NB4 (cell line): ENCODE results near the gene HSP90B1.
A peak's percentile ranks its signal among the peaks of the same experiment; 100 is the strongest.

Experiments used
- DNase-seq: peaks from one replicate; pipeline ENCODE4 v3.0.0; 2010; ENCODE audit warnings: low read depth
- H3K4me3 ChIP-seq: one replicate; pipeline ENCODE4 v1.5.1; 2011; ENCODE audit warnings: mild to moderate bottlenecking, low read depth, low read length, moderate library complexity
- MAX ChIP-seq: IDR thresholded peaks from 2 replicates; pipeline ENCODE4 v1.6.1; 2011; ENCODE audit warnings: low read depth, low read length
- MYC ChIP-seq: IDR thresholded peaks from 2 replicates; pipeline ENCODE4 v1.6.1; 2011; ENCODE audit warnings: low read depth, low read length
- POLR2A ChIP-seq: IDR thresholded peaks from 2 replicates; pipeline ENCODE4 v1.6.1; 2011; ENCODE audit warnings: mild to moderate bottlenecking; ENCODE audit not compliant: insufficient read length; ENCODE audit errors: extremely low read depth
- TF ChIP-seq, protein P1 (sequence below): IDR thresholded peaks from one replicate; pipeline ENCODE4 v1.5.1; 2012; ENCODE audit warnings: low read depth, low read length

The HSP90B1 gene

DNA sequence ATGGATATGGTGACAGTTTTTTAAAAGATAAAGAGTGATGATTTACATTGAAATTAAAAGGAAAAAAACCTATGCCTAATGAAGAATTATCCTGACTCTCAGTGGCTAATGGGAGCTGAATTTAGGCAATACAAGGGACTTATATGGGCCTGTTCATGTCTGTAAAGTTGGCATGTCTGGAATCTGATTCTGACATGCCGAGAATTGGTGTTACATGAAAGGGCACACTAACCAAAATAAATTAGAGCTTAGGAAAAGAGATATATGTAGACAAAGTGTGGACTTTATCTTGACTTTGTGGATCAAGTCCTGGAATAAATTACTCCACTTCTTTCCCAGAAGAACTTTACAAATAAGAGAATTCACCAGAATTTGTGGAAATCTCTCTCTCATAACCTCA, 36.5 kb downstream of the HSP90B1 start:
- peak overlapping the region; percentile 93 for H3K4me3 ChIP-seq
- TF ChIP-seq MYC (no peak), MAX (no peak), POLR2A (no peak)
- TF ChIP-seq, protein P1, sequence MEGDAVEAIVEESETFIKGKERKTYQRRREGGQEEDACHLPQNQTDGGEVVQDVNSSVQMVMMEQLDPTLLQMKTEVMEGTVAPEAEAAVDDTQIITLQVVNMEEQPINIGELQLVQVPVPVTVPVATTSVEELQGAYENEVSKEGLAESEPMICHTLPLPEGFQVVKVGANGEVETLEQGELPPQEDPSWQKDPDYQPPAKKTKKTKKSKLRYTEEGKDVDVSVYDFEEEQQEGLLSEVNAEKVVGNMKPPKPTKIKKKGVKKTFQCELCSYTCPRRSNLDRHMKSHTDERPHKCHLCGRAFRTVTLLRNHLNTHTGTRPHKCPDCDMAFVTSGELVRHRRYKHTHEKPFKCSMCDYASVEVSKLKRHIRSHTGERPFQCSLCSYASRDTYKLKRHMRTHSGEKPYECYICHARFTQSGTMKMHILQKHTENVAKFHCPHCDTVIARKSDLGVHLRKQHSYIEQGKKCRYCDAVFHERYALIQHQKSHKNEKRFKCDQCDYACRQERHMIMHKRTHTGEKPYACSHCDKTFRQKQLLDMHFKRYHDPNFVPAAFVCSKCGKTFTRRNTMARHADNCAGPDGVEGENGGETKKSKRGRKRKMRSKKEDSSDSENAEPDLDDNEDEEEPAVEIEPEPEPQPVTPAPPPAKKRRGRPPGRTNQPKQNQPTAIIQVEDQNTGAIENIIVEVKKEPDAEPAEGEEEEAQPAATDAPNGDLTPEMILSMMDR = no peak
- DNase-seq = no peak

- no peak for DNase-seq
- TF ChIP-seq, protein P1 = no peak
- TF ChIP-seq POLR2A = no peak
These were observed 39.2 kb downstream of the HSP90B1 start for GRCh38 chr12:103969391-103969790.

DNA sequence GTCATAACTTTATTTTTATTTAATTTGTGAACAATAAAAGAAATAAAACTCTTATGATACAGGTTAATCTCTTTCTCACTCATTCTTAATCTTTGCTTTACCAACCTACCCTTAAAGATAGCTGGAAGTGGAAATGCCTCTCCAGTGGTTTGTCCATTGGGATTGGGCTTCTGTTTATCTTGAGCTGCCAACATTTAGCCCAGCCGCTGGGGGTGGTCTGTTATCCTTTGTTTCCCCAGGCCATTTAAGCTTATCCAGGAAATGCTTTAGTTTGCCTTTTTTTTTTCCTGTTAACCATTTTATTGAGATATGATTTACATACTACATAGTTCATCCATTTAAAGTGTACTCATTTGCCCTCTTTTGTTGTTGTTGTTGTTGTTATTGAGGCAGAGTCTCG, 43.7 kb downstream of the HSP90B1 start:
- no peak for DNase-seq
- TF ChIP-seq MAX (no peak), MYC (no peak), POLR2A (no peak)
- TF ChIP-seq, protein P1 = no peak
- H3K4me3 ChIP-seq = no peak overlapping the region

More at GRCh38 chr12:103969391-103969790, 39.2 kb downstream of the HSP90B1 start:
- H3K4me3 ChIP-seq = no peak overlapping the region

DNA sequence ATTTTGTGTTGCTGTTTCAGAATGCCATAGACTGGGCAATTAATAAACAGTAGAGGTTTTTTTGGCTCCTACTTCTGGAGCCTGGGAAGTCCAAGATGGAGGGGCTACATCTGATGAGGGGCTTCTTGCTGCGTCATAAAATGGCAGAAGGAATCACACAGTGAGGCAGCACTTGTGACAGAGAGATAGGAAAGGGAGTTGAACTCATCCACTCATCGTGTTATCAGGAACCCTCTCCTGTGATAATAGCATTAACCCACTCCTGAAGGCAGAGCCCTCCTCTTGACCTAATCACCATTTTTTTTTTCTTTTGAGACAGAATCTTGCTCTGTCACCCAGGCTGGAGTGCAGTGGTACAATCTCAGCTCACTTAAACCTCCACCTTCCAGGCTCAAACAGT, 45.2 kb downstream of the HSP90B1 start:
- no peak for DNase-seq
- no peak for TF ChIP-seq MYC
- TF ChIP-seq POLR2A = no peak
- TF ChIP-seq, protein P1 = no peak
- TF ChIP-seq MAX = no peak
- no peak overlapping the region for H3K4me3 ChIP-seq

DNA sequence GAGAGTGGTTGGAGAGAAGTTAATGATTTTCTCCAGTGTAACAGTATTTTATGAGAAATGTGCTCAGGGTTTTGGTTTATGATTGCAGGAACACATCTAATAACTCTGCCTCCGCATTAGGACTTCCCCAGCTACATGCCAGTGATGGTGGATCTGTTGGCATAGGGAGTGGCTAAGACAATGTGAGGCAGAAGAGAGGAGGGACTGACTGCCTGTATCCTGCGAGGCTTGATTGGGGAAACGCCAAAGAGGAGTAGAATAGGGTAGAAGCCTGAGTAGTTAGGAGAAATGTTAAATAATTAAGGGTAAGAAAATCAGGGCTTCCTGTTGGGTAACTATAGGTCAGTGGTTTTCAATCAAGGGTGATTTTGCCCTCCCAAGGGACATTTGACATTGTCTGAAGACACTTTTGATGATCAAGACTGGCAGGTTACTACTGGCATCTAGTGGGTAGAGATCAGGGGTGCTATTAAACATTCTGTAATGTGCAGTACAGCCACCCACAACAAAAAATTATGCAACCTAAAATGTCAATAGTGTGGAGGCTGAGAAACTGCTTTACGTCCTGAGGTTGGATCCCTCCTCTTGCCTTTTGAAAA, 48.3 kb downstream of the HSP90B1 start:
- DNase-seq = peak; percentile 51
- no peak overlapping the region for H3K4me3 ChIP-seq
- TF ChIP-seq MYC (no peak), POLR2A (no peak), MAX (no peak)
- TF ChIP-seq, protein P1 = no peak

DNA sequence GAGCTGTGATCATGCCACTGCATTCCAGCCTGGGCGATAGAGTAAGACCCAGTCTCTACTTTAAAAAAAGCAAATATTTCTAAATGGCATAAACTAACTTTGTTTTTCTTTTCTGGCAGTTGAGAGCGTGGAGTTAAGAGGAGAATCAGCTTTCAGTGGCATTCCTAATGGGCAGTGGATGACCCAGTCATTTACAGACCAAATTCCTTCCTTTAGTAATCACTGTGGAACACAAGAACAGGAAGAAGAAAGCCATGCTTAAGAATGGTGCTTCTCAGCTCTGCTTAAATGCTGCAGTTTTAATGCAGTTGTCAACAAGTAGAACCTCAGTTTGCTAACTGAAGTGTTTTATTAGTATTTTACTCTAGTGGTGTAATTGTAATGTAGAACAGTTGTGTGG, 56.6 kb downstream of the HSP90B1 start:
- H3K4me3 ChIP-seq = no peak overlapping the region
- no peak for DNase-seq
- TF ChIP-seq MAX = no peak
- no peak for TF ChIP-seq MYC
- TF ChIP-seq POLR2A = no peak
